Fibroblast of skin of abdomen (primary cell): Measurements from ENCODE around the gene RUNX1. TPM values are rescaled to one million over a fixed set of nuclear protein-coding genes. Genes with fewer than 3 reads are reported as not detected.

Experiments
- DNase-seq: peaks from one replicate; pipeline ENCODE4 v3.0.0-alpha.2; 2013
- polyA plus RNA-seq, 2 experiments: library from polyadenylated mRNA; unstranded; fragments of 120-200 nt; gene quantifications; one replicate each; pipeline ENCODE4 v1.2.1, GENCODE V29; 2013; ENCODE audit not compliant: insufficient read length in 2 of 2

The RUNX1 gene
- 54.5 TPM for polyA plus RNA-seq (2013, experiment 1 of 2; ENCODE audit: insufficient read length)
- polyA plus RNA-seq (2013, experiment 2 of 2; ENCODE audit: insufficient read length) = 55.6 TPM

DNA sequence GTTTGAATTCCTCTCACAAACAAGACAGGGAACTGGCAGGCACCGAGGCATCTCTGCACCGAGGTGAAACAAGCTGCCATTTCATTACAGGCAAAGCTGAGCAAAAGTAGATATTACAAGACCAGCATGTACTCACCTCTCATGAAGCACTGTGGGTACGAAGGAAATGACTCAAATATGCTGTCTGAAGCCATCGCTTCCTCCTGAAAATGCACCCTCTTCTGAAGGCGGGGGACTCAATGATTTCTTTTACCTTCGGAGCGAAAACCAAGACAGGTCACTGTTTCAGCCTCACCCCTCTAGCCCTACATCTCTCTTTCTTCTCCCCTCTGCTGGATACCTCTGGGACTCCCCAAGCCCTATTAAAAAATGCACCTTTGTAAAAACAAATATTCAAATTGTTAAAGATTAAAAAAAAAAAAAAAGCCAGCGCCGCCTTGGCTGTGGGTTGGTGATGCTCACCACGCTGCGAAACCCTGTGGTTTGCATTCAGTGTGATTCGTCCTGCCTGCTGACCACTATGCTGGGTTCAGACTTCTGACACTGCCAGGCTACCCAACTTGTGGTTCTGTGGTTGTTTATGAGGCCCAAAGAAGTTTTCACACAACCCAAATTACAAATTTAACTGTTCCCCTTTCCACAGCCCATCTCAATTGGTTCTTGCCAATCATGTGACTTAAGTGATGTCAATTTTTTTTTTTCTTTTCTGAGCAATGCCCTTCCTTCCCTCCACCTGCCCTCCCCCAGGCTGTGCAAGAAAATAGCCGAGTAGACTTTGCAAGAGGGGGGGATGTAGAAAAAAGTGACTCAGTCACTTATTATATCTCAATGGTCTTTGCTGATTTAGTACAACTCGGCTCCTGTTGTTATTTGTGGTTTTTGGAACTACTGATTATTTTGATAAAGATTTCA is at the start of gene RUNX1:
TSS of gene RUNX1 (minus strand) at position 597 of the 912 bp plus-strand sequence.
- peak; percentile 77 for DNase-seq

DNA sequence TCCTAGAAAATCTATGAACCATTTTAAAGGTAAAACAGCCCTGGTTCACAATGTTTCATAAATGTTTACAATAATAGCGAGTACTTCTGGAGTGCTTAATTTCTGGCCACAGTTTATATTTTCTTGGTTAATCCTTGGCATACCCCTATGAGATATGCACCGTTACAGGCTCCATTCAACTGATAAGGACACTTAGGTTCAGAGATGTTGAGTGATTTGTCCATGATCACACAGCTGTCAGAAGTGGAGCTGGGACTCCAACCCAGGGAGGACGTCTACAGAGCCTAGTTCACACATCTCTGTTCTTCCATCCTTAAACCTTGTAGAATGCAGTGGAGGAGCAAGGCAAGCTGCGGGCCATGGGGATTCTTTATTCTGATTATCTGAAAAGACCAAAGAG is 48.4 kb upstream of the RUNX1 start:
- DNase-seq = no peak

DNA sequence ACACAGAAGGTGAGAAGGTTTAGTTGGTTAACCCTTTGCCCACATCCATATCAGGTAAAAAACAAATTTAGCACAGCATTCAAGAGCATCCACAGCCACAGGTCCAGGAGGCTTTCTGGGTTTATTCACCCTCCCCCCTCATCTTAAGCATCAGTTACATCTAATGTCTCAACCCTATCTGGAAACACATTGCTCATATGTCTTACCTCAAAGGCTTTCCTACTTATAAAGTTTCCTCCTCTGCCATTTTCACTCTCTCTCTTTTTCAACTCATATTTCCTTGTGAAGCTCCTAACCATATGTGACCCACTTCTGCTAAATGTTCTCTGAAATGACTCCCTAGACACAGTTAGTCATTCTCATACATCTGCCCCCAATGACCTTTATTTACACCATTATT is 47.9 kb upstream of the RUNX1 start:
- no peak for DNase-seq

DNA sequence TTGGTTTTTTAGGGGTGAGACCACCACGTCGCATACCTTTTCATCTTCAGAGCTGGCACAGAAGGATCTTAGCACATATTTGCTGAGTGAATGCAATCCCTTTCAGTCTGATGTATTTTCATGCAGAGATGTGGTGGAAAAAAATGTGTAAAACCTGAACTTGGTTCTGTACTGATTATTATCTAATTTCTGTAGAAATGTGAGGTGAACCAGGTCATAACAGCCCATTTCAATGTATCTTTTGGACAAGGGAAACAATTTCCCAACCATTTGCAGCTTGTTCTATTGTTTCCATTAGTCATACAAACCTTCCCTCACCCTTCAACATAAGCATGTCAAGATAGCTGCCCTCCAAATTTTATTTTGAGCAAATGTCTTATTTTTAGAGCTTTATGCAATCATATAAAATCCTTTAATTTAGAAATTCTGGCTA is 46.8 kb upstream of the RUNX1 start:
- DNase-seq = no peak

DNA sequence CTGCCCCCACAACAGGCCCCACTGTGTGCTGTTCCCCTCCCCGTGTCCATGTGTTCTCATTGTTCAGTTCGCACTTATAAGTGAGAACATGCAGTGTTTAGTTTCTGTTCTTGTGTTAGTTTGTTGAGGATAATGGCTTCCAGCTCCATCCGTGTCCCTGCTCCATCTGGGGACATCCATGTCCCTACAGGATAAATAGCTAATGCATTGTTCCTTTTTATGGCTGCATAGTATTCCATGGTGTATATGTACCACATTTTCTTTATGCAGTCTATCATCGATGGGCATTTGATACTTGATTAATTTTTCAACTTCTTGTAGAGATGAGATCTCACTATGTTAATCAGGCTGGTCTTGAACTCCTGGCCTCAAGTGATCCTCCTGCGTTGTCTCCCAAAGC is 44.4 kb upstream of the RUNX1 start:
- DNase-seq = no peak

DNA sequence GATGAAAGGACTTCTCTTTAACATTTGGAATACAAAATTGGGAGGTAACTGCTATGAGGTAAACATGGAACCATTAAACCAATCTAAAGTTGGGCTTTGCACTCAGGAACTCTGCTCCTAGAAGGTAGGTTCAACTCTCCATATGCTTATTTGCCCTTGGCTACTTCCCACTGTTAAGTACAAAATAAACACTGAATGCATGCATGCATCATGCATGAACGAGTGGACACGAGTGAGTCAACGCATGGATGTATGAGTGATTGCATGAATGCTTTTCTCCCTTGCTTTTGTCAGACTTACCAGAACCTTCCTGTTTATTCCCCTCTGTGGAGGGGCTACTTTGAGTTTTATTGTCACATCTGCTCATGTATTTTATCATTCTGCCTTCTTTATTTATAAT is 42.4 kb upstream of the RUNX1 start:
- no peak for DNase-seq

DNA sequence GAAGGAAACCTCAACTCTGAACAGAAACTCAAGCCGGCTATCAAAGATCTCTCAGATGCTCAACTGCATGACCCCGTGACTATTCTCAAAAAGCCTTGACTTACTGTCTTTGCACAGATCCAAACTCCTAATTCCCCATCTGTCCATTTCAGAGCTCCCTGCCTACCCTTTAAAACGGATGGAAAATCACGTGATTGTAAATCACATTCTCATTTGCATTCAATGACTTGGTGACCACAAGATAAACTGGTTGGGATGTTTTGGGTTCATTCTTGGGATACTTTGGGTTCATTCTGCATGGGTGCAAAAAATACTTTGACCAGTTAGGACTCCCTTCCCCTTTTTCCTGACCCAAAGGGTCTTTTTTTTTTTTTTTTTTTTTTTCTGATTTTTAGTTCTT is 41.3 kb upstream of the RUNX1 start:
- DNase-seq = no peak

DNA sequence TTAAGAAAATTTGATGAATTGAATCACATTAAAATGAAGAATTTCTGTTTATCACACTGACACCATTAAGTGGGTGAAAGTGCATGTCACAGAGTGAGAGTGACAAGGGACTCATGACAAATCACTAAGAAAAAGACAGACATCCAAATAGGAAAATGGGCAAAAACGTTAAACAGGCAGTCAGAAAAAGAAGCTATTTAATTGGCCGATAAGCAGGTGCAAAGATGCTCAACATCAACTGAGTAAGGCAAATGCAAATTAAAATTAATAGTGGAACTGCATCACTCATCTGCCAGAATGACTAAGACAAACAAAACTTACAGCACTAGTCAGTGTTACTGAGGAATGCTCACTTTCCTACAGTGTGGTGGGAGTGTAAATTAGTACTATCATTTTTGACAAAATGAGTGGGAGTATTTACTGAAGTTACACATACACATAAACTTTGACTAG is 39.2 kb upstream of the RUNX1 start:
- DNase-seq = peak; percentile 37

DNA sequence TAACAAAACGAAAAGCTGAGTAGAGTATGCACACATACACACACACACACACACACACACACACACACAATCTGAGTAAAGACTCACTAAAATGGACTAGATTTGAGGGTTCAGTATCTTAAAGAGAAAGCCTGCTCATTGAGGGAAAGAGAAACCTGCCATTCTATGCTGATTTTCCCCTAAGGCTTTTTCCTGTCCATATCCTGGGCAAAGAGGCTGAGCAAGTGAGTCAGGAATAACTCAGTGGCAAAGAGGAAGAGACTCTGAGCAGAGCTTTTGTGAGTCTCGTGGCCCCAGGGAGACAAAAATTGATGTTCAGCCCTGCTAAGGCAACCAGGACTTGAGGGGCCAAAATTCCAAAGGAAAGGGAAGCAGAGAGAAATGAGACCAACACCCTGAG is 37.3 kb upstream of the RUNX1 start:
- peak; percentile 42 for DNase-seq

DNA sequence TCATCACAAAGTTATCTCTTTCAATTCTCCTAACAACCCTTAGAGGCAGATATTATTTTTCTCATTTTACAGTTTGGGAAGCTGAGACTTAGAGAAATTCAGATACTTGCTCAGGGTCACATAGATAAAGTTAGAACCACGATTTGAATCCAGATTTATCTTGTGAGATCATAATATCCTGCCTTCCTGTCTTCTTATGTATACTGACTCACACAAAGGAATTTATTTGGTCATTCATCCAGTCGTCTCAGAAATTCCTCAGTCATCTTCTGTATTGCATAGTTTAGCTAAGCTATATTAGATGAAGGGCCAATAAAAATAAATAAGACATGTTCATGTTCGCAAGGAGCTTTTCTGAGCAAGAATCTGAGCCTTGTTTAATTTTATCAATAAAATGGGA is 35.8 kb upstream of the RUNX1 start:
- peak; percentile 95 for DNase-seq

DNA sequence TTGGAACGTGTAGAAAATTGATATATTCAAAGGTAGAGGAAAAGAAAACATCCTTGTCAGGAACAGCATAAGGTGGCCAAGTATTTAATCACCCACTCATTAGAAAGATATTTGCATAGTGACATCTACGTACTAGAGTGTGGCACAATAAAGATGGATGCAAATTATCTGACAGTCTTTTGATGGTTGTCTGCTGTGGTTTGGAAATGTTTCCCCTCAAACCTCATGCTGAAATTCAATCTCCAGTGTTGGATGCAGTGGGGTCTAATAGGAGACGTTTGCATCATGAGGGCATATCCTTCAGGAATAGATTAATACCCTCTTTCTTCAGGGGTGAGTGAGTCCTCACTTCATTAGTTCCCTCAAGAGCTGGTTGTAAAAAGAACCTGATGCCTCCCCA is 34.1 kb upstream of the RUNX1 start:
- DNase-seq = no peak

DNA sequence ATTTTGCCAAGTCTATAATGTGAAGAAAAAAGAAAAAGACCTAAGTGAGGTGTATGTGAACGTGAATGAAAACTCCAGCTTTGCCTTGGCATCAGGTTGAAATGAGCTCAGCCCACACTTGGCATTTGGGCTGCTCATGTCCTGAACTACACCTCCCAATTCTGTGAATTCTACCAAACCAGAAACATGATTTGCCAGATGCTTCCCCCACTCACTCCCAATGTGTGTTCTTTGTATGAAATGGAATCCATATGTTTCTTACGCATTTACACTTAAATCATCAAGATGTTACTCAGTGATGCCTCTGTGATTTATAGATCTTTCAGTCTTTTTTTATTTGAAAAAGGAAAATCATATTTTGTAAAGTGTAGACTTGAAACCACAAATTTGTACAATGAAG is 32.8 kb upstream of the RUNX1 start:
- DNase-seq = peak; percentile 84

DNA sequence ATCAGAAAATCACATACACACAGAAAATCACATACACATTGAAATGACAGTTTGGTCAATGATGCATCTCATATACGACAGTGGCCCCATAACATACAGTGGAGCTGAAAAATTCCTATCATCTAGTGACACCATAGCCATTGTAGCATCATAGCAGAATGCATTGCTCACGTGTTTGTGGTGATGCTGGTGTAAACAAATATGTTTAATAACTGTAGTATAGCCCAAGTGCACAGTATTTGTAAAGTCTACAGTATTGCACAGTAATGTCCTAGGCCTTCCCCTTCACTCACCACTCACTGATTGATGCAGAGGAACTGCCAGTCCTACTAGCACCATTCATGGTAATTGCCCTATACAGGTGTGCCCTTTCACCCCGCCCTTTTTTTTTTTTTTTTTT is 30.1 kb upstream of the RUNX1 start:
- no peak for DNase-seq

DNA sequence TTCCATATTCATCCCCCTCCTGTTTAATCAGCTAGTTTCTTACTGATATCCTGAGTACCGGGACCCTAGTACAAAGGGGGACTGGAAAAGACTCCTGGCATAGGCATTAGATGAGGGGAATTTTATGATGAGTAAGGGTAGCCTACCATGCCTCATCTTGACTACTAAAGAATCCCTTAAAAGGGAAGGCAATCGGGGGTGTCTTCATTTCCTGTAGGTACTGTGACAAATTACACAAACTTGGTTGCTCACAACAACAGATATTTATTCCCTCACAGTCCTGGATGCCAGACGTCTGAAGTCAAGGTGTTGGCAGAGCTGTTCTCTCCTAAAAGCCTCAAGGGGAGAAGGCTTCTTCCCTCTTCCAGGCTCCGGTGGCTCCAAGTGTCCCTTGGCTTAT is 28.9 kb upstream of the RUNX1 start:
- no peak for DNase-seq

DNA sequence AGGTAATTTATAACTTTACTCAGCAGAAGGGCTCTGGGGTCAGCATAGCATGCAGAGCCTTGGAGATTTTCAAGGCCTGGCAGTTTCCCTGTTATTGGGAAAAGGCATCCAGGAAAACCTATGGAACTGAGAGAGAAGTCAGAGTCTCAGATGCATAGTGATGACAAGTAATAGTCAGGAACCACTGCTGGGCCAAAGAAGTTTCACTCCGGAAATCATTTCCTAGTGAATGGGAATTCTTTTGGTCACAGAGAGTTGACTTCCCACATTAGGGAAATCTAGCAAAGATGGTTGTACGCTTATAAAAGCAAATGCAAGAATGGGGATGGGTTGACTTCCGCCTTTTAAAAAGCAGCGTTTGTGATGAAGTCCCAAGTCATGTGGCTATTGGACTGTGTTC is 28.4 kb upstream of the RUNX1 start:
- DNase-seq = no peak

DNA sequence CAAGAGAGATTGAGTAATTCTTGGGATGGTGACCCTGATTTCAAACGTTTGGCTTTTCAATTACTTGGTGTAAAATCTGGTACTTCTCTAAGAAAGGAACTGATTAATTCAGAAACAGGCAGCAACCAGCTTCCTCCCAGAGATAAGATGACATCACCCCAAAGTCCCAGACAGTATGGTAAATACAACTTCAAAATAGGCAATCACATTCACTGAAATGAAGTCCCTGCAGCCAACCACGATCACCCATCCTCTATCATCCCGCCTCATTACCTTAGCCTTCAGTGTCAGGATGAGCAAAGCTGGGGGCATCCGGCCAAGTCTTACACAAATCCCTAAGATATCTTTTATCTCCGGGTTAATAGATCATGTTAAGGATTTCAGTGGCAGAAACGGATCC is 26.4 kb upstream of the RUNX1 start:
- peak; percentile 69 for DNase-seq

DNA sequence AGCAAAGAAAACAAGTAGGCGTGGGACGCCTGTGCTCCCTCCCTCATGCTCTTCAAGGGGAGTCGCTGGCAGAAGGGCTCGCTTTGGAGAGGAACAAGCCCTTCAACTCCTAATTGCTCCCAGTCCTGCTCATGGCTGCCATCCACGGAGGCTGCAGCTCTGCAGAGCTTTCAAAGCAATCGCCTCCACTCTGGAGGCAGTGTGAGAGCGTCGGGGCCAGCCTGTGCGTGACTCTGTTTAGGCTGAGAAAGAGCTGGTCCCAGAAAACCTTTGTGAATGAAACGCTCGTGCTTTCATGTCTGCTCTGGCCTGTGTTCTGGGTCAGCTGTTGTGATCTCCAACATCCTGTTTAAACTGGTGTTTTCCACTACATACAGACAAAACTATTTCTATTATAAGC is 23.9 kb upstream of the RUNX1 start:
- peak; percentile 34 for DNase-seq

DNA sequence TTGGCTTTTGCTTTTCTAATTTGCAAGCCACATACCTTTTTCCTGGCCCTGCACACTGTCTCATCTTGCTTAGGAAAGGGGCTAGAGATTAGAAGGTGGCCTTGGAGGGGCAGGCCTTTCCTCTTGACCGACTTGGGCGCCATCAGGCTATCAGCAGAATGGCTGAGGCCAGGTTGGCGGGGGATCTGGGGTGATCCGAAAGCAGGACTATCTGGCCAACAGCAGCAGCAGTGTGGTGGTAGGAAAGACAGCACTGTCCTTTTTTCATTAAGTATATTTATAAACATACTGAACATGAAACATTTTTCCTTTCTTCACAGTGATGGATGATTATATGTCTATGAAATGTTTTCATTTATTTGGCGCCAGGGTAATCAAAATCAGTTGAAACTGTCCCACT is 23.5 kb upstream of the RUNX1 start:
- no peak for DNase-seq

DNA sequence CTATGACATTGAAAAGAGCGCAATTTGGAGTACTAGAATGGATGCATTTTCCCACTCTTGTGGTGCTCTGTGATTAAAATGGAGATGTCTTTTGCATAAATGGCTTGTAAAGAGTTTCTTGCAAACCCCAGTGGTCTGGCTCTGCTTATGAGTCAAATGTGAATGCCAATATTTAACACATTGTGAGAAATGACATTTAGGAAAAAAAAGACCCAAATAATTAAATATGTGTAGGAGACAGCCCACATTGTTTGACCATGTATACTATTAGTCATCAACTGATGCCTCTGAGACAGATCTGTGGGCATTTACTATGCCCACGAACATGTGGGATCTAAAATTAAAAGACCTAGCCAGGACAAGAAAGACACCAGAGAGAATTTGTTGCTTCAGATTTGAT is 22.2 kb upstream of the RUNX1 start:
- DNase-seq = no peak

DNA sequence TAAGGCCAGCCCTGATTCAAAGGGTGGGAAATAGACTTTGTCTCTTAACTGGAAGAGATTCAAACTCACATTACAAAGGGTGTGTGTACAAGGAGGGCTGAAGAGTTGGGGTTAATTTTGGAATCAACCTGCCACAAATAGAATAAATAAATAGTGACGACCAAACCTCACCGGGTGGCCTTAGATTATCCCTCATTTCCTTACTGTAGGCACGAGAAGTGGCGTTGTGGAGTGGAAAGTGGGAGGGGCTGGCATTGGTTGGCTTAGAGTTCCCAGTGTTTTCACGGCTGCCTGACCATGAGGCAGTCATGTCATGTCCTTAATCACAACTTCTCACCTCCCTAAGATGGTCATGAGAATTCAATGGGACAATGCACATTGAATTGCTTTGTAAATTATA is 21.3 kb upstream of the RUNX1 start:
- DNase-seq = no peak

DNA sequence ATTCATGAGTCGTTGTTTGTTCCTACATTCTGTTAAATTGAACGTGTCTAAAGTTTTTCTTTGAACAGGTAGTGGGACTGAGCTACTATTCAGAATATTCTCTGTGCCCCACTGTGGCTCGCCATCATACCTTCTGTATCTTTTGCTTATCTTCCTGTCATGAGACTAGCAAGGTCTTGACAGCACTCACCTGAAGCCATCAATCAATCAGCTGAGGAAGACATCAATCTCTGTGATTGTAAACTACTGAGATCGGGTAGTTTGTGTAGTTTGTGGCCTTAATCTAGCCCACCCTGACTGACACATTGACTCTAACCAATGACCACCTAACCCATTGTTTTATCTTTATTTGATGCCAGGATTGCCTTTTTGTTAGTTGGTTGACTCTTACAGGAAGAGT is 17.7 kb upstream of the RUNX1 start:
- no peak for DNase-seq

DNA sequence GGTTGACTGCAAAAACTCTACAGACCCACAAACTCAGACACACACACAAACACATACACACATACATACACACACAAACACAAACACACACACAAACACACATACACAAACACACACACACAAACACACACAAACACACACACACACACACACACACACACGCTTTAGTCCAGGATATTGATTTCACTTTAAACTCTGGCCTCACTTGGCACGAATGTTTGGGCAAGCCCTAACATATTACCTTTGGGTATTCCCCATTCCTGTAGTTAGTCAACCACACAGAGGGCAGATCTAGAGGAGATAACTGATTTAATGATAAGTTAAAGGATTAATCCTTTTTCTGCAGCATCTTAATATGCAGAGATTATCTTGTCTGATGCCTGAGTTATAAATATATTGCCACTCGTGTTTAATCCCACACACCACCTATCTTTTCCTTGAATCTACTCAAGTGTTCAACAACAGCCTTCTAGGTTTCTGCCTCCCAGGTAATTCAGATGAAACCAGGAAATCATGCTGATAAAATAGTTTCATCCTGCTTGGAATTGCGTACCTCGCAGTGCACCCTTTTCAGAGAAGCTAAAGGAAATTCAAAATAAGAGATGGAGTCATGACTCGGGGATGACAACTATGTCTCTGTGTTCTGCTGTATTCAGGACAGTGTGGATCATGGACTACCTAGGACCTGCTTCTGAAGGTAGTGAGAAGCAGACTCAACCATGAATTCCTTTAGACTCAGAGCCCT is 14.5 kb upstream of the RUNX1 start:
- no peak for DNase-seq

DNA sequence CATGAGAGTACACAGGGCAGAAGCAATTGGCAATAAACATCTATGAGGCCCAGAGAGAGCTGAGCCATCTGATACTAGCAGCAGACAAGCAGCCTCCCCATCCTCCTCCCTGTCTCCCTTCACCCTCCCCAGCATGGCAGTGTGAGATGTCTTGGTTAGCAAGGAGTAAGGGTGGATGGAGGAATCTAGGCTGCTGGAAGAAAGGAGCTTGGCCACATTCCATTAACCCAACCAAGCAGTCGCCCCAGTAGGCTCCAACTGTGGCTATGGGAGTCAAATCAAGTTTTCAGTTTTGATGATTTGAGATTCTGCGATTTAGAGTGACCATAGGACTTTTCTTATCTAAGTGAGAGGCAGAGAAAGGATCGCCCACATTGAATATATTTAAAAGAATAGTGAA is 12.9 kb upstream of the RUNX1 start:
- no peak for DNase-seq

DNA sequence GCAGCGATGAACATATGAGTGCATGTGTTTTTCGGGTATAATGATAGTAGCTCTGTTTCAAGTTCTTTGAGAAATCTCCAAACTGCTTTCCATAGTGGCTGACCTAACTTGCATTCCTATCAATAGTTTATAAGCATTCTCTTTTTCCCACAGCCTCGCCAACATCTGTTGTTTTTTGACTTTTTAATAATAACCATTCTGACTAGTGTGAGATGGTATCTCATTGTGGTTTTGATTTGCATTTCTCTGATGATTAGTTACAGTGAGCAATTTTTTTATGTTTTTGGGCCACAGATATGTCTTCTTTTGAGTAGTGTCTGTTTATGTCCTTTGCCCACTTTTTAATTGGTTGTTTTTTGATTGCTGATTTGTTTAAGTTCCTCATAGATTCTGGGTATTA is 10.6 kb upstream of the RUNX1 start:
- DNase-seq = peak; percentile 67
